Measurements from ENCODE around the gene CUBN. TPM values are rescaled to one million over a fixed set of nuclear protein-coding genes. Genes with fewer than 3 reads are reported as not detected.

Gene CUBN
- polyA plus RNA-seq, 1 experiment, result 0.76 TPM

DNA sequence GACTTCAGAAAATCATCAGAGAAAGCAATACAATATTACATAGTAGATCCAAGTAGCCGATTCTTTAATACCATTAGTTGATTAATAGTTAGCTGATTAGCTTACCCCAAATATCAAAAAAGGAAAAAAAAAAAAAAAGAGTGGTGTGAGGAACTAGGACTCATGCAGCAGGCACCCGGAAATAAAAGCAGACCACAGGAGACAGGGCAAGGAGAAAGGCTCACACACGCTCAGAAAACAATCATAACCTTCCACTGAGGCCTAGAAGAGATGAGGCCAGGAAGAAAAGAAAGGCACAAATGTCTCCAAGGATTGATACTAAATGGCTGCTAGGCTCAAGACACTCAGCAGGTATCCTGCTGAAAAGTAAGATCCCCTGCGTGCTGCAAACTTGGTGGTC is 45.9 kb upstream of the CUBN start:
- DNase-seq (ENCODE audit: low read depth, low spot score), result no peak
- TF ChIP-seq, protein P1, sequence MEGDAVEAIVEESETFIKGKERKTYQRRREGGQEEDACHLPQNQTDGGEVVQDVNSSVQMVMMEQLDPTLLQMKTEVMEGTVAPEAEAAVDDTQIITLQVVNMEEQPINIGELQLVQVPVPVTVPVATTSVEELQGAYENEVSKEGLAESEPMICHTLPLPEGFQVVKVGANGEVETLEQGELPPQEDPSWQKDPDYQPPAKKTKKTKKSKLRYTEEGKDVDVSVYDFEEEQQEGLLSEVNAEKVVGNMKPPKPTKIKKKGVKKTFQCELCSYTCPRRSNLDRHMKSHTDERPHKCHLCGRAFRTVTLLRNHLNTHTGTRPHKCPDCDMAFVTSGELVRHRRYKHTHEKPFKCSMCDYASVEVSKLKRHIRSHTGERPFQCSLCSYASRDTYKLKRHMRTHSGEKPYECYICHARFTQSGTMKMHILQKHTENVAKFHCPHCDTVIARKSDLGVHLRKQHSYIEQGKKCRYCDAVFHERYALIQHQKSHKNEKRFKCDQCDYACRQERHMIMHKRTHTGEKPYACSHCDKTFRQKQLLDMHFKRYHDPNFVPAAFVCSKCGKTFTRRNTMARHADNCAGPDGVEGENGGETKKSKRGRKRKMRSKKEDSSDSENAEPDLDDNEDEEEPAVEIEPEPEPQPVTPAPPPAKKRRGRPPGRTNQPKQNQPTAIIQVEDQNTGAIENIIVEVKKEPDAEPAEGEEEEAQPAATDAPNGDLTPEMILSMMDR (IDR thresholded peaks at IDR 0.05; ENCODE audit: low read depth, low read length), result no peak
- Histone ChIP-seq H3K27ac (ENCODE audit: low read depth, low read length) (no peak overlapping the region), H3K9me3 (ENCODE audit: control insufficient read depth, insufficient read depth, low read length) (no peaks in the 10 kb centered on the region), H3K4me3 (ENCODE audit: low read depth, low read length) (no peak overlapping the region), H3K27me3 (ENCODE audit: control insufficient read depth, insufficient read depth, low read length) (no peaks in the 10 kb centered on the region)
- POLR2A ChIA-PET, result no interaction called here
- CTCF ChIA-PET, result no interaction called here

DNA sequence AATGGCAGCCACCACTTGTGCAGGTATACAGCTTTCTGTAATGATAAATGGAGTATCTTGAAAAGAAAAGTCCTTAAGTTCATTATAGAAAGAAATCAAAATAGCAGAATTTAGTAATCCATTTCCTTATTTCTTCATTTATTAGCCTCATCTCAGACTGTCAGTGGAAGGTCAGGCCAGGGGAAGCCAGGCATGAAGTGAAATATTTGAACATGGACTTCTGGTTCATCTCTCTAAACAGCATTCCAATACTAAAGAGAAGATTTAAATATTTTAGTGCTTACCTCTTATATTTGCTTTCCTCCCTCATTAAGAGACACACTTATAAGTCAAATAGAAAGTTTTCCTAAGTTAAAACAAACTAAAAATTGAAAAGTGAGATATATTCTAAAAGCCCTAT is 45.0 kb upstream of the CUBN start:
- no peak overlapping the region for H3K4me3 ChIP-seq (ENCODE audit: low read depth, low read length)
- H3K9me3 ChIP-seq (ENCODE audit: control insufficient read depth, insufficient read depth, low read length), result no peaks in the 10 kb centered on the region
- no peak overlapping the region for H3K27ac ChIP-seq (ENCODE audit: low read depth, low read length)
- no peaks in the 10 kb centered on the region for H3K27me3 ChIP-seq (ENCODE audit: control insufficient read depth, insufficient read depth, low read length)
- ChIA-PET CTCF (no interaction called here), POLR2A (no interaction called here)
- TF ChIP-seq, protein P1 (IDR thresholded peaks at IDR 0.05; ENCODE audit: low read depth, low read length), result no peak
- DNase-seq (ENCODE audit: low read depth, low spot score), result no peak

DNA sequence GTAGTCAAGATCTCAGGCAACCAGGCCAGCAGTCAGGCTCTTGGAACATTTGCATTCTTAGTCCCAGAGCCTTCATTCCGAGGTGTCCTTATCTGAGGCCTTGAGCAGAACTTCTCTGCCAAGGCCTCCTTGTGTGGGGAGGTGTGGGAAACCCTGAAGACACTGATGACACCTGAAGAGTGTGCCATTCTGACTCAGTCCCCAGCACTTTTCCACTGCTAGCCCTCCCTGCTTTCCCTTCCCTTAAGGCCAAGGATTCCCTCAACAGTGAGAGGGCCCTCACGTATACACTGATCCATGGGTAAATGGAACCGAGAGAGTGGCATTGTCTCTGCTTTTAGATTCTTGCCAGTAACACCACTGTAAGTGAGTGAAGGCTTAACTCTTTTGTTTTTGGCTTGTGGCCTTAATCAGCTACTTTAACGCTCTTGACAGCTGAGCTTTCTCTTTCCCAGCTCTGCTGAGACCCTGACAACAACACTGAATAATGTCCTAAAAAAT is 41.6 kb upstream of the CUBN start:
- Histone ChIP-seq H3K4me3 (ENCODE audit: low read depth, low read length) (peak overlapping the region; percentile 7; the same call in 1 of the 2 replicates), H3K27me3 (ENCODE audit: control insufficient read depth, insufficient read depth, low read length) (no peaks in the 10 kb centered on the region), H3K27ac (ENCODE audit: low read depth, low read length) (no peak overlapping the region), H3K9me3 (ENCODE audit: control insufficient read depth, insufficient read depth, low read length) (no peaks in the 10 kb centered on the region)
- CTCF ChIA-PET, result interaction anchor here (1.0 kb wide), 1 partner anchor 393 kb away, joined by 3 read pairs; no protein-coding TSS in a partner anchor
- no peak for DNase-seq (ENCODE audit: low read depth, low spot score)
- TF ChIP-seq, protein P1 (IDR thresholded peaks at IDR 0.05; ENCODE audit: low read depth, low read length), result no peak
- POLR2A ChIA-PET, result interaction anchor here (1.1 kb wide), 1 partner anchor 59 kb away, joined by 5 read pairs; no protein-coding TSS in a partner anchor

DNA sequence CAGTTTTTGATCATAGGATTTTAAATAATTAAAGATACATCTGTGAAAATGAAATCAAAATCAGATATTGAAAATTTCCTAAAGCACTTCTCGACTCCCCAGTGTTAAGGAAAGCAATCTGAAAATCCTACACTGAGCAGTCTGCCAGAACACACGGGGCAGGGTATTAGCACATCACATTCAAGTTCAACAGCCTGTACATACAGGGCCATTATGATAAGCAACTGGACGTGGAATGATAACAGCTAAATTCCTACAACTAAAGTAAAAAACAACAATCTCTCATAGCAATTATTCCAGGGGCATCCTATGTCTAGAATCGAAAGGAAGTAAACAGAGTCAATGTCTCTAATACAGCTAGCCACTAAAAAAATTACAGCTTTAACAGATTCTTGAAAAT is 40.2 kb upstream of the CUBN start:
- ChIA-PET CTCF (interaction anchor here (0.6 kb wide), 1 partner anchor 95 kb away, joined by 5 read pairs; no protein-coding TSS in a partner anchor), POLR2A (no interaction called here)
- H3K9me3 ChIP-seq (ENCODE audit: control insufficient read depth, insufficient read depth, low read length), result no peaks in the 10 kb centered on the region
- TF ChIP-seq, protein P1 (IDR thresholded peaks at IDR 0.05; ENCODE audit: low read depth, low read length), result no peak
- no peak for DNase-seq (ENCODE audit: low read depth, low spot score)
- no peaks in the 10 kb centered on the region for H3K27me3 ChIP-seq (ENCODE audit: control insufficient read depth, insufficient read depth, low read length)
- H3K4me3 ChIP-seq (ENCODE audit: low read depth, low read length), result no peak overlapping the region
- no peak overlapping the region for H3K27ac ChIP-seq (ENCODE audit: low read depth, low read length)

DNA sequence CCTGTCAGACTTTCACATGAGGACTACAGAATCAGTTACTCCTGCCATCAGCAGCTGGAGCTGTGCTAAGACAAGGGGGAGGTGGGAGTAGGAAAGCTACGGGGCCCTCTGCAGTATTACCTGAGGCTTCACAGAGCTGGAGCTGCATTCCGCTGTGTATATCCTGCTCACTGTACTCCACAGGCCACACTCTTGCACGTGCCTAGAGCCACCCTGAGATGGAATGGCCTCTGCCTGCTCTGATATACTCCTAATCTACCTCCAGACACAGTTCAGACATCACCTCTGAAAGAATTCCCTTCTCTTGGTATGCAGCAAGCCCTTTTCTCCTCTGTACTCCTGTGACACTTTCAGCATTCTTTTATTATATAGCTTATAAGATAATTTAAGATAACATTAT is 37.1 kb upstream of the CUBN start:
- no peaks in the 10 kb centered on the region for H3K27me3 ChIP-seq (ENCODE audit: control insufficient read depth, insufficient read depth, low read length)
- TF ChIP-seq, protein P1 (IDR thresholded peaks at IDR 0.05; ENCODE audit: low read depth, low read length), result no peak
- no peak overlapping the region for H3K27ac ChIP-seq (ENCODE audit: low read depth, low read length)
- DNase-seq (ENCODE audit: low read depth, low spot score), result no peak
- no peaks in the 10 kb centered on the region for H3K9me3 ChIP-seq (ENCODE audit: control insufficient read depth, insufficient read depth, low read length)
- CTCF ChIA-PET, result interaction anchor here (0.6 kb wide), 1 partner anchor 14 kb away, joined by 3 read pairs; no protein-coding TSS in a partner anchor
- no peak overlapping the region for H3K4me3 ChIP-seq (ENCODE audit: low read depth, low read length)
- POLR2A ChIA-PET, result interaction anchor here (1.0 kb wide), 1 partner anchor 63 kb away, joined by 3 read pairs; no protein-coding TSS in a partner anchor
